RWPE1 (cell line): ENCODE data around the gene SLC22A14.

Source experiments
- CTCF ChIA-PET: fragments of 350-600 bp; sonication (Branson Sonifier 250); formaldehyde crosslinking; extraction: SDS; loops from one replicate; lab custom pipeline; 2021; lab: Yijun Ruan, JAX
- POLR2A ChIA-PET: fragments of 400-600 bp; formaldehyde crosslinking; extraction: SDS; loops from one replicate; lab custom pipeline; 2020; ENCODE audit warnings: antibody characterized with exemption; ENCODE audit not compliant: low non-redundant PET; lab: Yijun Ruan, JAX
- DNase-seq: peaks from one replicate; pipeline ENCODE4 v3.0.0; 2012; ENCODE audit warnings: low spot score
- H3K27ac ChIP-seq: fragments of 450-650 bp; 2 replicates; pipeline ENCODE4 v1.5.1; 2017
- TF ChIP-seq, protein P1 (sequence below): fragments of 450-650 bp; conservative IDR thresholded peaks from 2 replicates; pipeline ENCODE4 v1.5.1; 2017; ENCODE audit warnings: low read depth, mild to moderate bottlenecking

SLC22A14 gene

GRCh38 chr3:38348903-38349302 lies 66.8 kb downstream of the SLC22A14 start:
- ChIA-PET CTCF (interaction anchor here (1.1 kb wide), 1 partner anchor 13 kb away, joined by 5 read pairs; no protein-coding TSS in a partner anchor), POLR2A (no interaction called here)
- no peak for DNase-seq
- TF ChIP-seq, protein P1, sequence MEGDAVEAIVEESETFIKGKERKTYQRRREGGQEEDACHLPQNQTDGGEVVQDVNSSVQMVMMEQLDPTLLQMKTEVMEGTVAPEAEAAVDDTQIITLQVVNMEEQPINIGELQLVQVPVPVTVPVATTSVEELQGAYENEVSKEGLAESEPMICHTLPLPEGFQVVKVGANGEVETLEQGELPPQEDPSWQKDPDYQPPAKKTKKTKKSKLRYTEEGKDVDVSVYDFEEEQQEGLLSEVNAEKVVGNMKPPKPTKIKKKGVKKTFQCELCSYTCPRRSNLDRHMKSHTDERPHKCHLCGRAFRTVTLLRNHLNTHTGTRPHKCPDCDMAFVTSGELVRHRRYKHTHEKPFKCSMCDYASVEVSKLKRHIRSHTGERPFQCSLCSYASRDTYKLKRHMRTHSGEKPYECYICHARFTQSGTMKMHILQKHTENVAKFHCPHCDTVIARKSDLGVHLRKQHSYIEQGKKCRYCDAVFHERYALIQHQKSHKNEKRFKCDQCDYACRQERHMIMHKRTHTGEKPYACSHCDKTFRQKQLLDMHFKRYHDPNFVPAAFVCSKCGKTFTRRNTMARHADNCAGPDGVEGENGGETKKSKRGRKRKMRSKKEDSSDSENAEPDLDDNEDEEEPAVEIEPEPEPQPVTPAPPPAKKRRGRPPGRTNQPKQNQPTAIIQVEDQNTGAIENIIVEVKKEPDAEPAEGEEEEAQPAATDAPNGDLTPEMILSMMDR: no peak
- H3K27ac ChIP-seq: no peak overlapping the region

DNA sequence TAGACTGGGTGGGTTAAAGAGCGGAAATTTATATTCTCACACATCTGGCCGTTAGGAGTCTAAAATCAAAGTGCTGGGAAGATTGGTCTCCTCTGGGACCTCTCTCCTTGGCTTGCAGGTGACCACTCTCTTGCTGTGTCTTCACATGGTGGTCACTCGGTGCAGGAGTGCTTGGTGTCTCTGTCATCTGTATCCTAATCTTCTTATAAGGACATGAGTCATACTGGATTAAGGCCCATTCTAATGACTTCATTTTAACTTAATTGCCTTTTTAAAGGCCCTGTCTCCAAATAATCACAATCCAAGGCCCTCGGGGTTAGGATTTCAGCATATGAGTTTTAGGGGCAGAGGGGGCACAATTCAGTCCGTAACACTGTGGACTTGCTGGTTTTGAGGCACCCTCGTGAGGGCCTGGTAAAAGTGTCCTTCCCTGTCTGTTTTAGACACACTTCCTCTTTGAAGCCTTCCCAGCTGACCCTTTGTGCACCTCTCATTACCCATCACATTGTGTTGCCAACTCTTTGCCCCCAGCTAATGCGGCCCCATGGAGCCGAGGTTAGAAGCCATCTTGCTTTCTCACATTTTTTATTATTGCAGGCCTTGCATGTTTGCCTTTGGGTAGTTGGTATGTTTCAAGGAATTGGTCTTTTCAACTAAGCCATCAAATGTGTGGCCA lies 67.7 kb downstream of the SLC22A14 start:
- no peak for DNase-seq
- CTCF ChIA-PET: interaction anchor here (1.1 kb wide), 1 partner anchor 12 kb away, joined by 5 read pairs; no protein-coding TSS in a partner anchor
- POLR2A ChIA-PET: no interaction called here
- H3K27ac ChIP-seq: no peak overlapping the region
- TF ChIP-seq, protein P1: no peak

GRCh38 chr3:38353151-38353550 lies 71.1 kb downstream of the SLC22A14 start:
- ChIA-PET CTCF (interaction anchor here (1.0 kb wide), 1 partner anchor 126 kb away, joined by 5 read pairs; no protein-coding TSS in a partner anchor), POLR2A (no interaction called here)
- peak overlapping the region; percentile 31 for H3K27ac ChIP-seq
- TF ChIP-seq, protein P1: no peak
- DNase-seq: no peak

DNA sequence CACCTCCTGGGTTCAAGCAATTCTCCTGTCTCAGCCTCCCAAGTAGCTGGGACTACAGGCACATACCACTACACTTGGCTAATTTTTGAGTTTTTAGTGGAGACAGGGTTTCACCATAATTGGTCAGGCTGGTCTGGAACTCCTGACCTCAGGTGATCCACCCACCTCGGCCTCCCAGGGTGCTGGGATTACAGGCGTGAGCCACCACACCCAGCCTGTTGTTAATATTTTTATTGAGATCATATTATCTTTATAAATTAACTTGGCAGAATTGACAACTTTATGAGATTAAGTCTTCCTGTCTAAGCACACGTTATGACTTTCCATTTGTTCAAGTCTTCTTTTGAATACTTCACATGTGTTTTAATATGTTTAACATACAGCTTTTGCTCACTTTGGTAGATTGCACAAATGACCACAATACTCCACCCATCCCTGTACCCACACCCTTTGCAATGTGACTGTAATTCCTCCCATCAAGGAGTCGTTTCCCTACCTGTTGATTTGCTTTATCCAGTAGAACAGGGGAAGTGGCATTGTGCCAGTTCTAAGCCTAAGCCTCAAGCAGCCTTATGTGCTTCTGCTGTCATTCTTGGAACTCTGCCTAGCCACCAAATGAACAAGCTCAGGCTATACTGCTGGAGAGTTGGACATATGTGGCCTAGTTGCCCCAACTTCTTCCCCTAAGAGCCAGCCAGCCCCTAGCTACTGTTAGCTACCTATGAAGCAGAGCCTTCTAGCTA lies 72.7 kb downstream of the SLC22A14 start:
- no peak for DNase-seq
- TF ChIP-seq, protein P1: no peak
- peak overlapping the region; percentile 62 for H3K27ac ChIP-seq
- ChIA-PET CTCF (interaction anchor here (1.5 kb wide), 1 partner anchor 8 kb away, joined by 4 read pairs; the partner anchor contains the start of gene XYLB), POLR2A (no interaction called here)

- H3K27ac ChIP-seq: no peak overlapping the region
- POLR2A ChIA-PET: no interaction called here
- DNase-seq: no peak
- TF ChIP-seq, protein P1: no peak
- CTCF ChIA-PET: no interaction called here
Observed at GRCh38 chr3:38359038-38359437, 76.9 kb downstream of the SLC22A14 start.

DNA sequence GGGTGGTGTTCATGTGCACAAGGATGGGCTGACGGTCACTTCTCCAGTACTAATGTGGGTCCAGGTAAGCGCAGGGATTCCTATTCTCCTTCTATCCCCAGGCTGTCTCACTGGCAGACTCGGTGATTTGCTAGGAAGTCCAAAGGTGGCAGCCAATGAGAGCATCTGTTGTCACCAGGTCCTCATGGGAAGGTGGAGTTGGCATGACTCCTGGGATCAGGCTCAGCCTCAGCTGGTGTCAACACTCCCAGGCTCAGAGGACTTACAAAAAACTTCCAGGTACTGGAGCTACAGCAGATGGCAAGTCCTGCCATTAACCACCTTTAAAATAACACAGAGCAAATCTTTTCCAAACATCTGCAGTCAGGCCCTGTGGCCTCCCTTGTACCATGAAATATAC lies 78.3 kb downstream of the SLC22A14 start:
- ChIA-PET CTCF (no interaction called here), POLR2A (no interaction called here)
- DNase-seq: no peak
- TF ChIP-seq, protein P1: no peak
- no peak overlapping the region for H3K27ac ChIP-seq
